Kidney epithelial cell (primary cell): ENCODE data around the gene PCDHGB7. TPM values are rescaled to one million over a fixed set of nuclear protein-coding genes. Genes with fewer than 3 reads are reported as not detected.

Experiments used
- DNase-seq: peaks from one replicate; pipeline ENCODE4 v3.0.0-alpha.2; 2010; ENCODE audit warnings: low read depth
- H3K27me3 ChIP-seq: 2 replicates; pipeline ENCODE4 v1.6.0; 2011; ENCODE audit warnings: low read length; ENCODE audit not compliant: control insufficient read depth, insufficient read depth
- H3K36me3 ChIP-seq: 2 replicates; pipeline ENCODE4 v1.5.1; 2011; ENCODE audit warnings: low read length; ENCODE audit not compliant: control insufficient read depth, insufficient read depth
- H3K4me3 ChIP-seq: 2 replicates; pipeline ENCODE4 v1.5.1; 2011; ENCODE audit warnings: low read depth, mild to moderate bottlenecking, control low read depth, low read length
- total RNA-seq: library from RNA; depleted of rRNA; stranded (reverse); fragments of >200 nt; gene quantifications from 2 replicates; pipeline ENCODE4 v1.2.3, GENCODE V29; 2015
- TF ChIP-seq, protein P1 (sequence below): IDR thresholded peaks from 2 replicates; pipeline ENCODE4 v1.5.1; 2011; ENCODE audit warnings: mild to moderate bottlenecking, moderate library complexity, low read length, control low read depth, inconsistent platforms; ENCODE audit not compliant: insufficient read depth, poor library complexity, severe bottlenecking

PCDHGB7 gene
- total RNA-seq, 1 donor from 2014 or later: 14.1 TPM

DNA sequence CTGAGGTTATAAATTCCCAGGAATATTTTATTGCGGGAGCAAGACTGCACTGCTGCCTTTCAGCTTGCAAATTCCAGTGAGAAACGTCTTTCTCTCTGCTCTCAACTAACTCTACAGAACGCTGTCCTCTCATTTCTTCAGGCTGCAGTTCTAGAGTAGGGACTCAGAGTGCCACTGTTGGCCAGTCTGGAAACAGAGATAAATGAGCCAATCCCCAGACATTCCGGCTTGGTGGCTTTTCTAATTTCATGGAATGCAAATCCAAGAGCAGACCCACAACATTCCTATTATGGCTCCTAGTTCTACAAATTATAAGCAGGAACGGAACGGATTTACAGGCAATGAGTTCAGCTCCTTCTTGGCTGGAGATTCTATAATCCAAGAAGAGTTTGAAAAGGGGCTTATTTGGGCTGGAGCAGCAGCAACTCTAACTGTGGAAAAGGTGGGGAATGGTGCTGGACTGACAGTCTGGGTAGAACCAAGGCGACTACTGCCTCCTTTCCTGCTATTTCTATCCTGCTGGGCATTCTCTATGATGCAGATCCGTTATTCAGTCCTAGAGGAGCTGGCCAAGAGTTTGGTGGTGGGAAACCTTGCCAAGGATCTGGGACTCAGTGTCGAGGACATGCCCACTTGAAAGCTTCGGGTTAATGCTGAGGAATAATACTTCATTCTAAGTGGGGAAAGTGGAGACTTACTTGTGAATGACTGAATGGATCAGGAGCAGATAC lies 22.1 kb downstream of the PCDHGB7 start:
- no peaks in the 10 kb centered on the region for H3K36me3 ChIP-seq
- TF ChIP-seq, protein P1, sequence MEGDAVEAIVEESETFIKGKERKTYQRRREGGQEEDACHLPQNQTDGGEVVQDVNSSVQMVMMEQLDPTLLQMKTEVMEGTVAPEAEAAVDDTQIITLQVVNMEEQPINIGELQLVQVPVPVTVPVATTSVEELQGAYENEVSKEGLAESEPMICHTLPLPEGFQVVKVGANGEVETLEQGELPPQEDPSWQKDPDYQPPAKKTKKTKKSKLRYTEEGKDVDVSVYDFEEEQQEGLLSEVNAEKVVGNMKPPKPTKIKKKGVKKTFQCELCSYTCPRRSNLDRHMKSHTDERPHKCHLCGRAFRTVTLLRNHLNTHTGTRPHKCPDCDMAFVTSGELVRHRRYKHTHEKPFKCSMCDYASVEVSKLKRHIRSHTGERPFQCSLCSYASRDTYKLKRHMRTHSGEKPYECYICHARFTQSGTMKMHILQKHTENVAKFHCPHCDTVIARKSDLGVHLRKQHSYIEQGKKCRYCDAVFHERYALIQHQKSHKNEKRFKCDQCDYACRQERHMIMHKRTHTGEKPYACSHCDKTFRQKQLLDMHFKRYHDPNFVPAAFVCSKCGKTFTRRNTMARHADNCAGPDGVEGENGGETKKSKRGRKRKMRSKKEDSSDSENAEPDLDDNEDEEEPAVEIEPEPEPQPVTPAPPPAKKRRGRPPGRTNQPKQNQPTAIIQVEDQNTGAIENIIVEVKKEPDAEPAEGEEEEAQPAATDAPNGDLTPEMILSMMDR: no peak
- no peak overlapping the region for H3K4me3 ChIP-seq
- no peaks in the 10 kb centered on the region for H3K27me3 ChIP-seq
- DNase-seq: no peak

DNA sequence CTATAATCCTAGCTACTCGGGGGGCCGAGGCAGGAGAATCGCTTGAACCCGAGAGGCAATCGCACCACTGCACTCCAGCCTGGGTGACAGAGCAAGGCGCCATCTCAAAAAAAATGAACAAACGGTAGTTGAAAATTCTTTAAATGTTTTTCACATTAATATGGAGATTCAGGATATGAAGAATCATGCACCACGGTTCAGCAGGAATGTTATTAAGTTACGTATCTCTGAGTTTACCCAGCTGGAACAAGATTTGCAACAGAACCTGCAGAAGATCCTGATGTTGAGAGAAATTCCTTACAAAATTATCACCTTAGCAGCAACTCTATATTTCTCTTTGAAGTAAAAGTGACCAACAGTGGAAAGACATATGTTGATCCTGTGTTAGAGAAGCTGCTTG lies 22.9 kb downstream of the PCDHGB7 start:
- no peak overlapping the region for H3K4me3 ChIP-seq

DNA sequence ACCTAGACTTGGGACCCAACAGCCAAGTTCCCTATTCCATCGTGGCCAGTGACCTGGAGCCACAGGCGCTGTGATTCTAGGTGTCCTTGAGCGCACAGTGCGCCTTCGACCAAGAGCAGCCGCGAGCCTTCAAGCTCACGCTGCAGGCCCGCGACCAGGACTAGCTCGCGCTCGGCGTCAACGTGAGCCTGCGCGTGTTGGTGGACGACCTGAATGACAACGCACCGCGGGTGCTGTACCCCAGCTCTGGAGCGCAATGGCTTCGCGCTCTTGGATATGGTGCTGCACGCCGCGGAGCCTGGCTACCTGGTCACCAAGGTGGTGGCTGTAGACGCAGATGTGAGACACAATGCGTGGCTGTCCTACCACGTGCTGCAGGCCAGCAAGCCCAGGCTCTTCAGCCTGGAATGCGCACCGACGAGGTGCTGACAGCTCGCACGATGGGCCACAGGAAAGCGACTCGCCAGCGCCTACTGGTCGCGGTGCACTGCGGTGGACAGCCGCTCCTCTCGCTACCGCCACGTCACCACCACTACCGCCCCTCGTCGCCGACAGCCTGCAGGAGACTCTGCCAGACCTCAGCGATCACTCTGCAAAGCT lies 24.2 kb downstream of the PCDHGB7 start:
- no peak overlapping the region for H3K4me3 ChIP-seq
- H3K27me3 ChIP-seq: no peaks in the 10 kb centered on the region
- TF ChIP-seq, protein P1: no peak
- DNase-seq: no peak
- H3K36me3 ChIP-seq: no peaks in the 10 kb centered on the region

More for the DNA sequence above, 22.9 kb downstream of the PCDHGB7 start:
- no peak for DNase-seq
- H3K27me3 ChIP-seq: no peaks in the 10 kb centered on the region
- H3K36me3 ChIP-seq: no peaks in the 10 kb centered on the region
- TF ChIP-seq, protein P1: no peak

DNA sequence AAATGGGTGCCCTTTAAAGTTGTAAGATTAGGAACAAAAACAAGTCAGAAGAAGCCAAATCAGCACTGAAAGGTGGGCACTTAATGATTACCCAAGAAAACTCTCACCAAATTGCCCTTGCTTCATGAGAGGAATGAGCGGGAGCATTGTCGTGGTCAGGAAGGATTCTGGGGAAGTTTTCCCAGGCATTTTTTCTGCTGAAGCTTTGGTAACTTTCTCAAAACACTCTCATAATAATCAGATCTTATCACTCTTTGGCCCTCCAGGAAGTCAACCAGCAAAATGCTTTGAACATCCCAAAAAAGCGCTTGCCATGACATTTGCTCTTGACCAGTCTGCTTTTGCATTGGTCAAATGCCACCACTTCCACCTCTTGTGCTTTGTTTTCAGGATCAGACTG lies 47.9 kb downstream of the PCDHGB7 start:
- no peak overlapping the region for H3K4me3 ChIP-seq
- H3K27me3 ChIP-seq: no peaks in the 10 kb centered on the region
- TF ChIP-seq, protein P1: no peak
- no peak for DNase-seq
- no peaks in the 10 kb centered on the region for H3K36me3 ChIP-seq

Other genes starting within 250 kb of the PCDHGB7 start
- 0.96 and 1.5 TPM in 2 replicates for gene PCDHB7, start 245.0 kb upstream of the PCDHGB7 start, total RNA-seq
- gene PCDHB8, start 239.9 kb upstream of the PCDHGB7 start, total RNA-seq: 0.34 and 0.84 TPM in 2 replicates
- 0.92 and 1.4 TPM in 2 replicates for gene PCDHB16, start 235.3 kb upstream of the PCDHGB7 start, total RNA-seq
- gene PCDHB9, start 230.5 kb upstream of the PCDHGB7 start, total RNA-seq: 0.71 and 0.82 TPM in 2 replicates
- 1.6 and 3.4 TPM in 2 replicates for gene PCDHB10, start 225.3 kb upstream of the PCDHGB7 start, total RNA-seq
- 1.8 and 3.1 TPM in 2 replicates for gene PCDHB11, start 218.1 kb upstream of the PCDHGB7 start, total RNA-seq
- gene PCDHB12, start 209.0 kb upstream of the PCDHGB7 start, total RNA-seq: 1.2 and 1.6 TPM in 2 replicates
- 1.9 and 3.1 TPM in 2 replicates for gene PCDHB13, start 203.8 kb upstream of the PCDHGB7 start, total RNA-seq
- gene PCDHB14, start 194.3 kb upstream of the PCDHGB7 start, total RNA-seq: 1.5 and 2.9 TPM in 2 replicates
- 2.3 and 3.0 TPM in 2 replicates for gene PCDHB15, start 172.3 kb upstream of the PCDHGB7 start, total RNA-seq
- not detected in 2 replicates for gene SLC25A2, start 113.6 kb upstream of the PCDHGB7 start, total RNA-seq
- 72.6 and 78.0 TPM in 2 replicates for gene TAF7, start 96.9 kb upstream of the PCDHGB7 start, total RNA-seq
- gene PCDHGA1, start 87.2 kb upstream of the PCDHGB7 start, total RNA-seq: 0.67 and 0.68 TPM in 2 replicates
- gene PCDHGA2, start 78.9 kb upstream of the PCDHGB7 start, total RNA-seq: 2.8 and 2.9 TPM in 2 replicates
- 2.4 and 2.6 TPM in 2 replicates for gene PCDHGA3, start 73.8 kb upstream of the PCDHGB7 start, total RNA-seq
- 1.6 and 1.7 TPM in 2 replicates for gene PCDHGB1, start 67.6 kb upstream of the PCDHGB7 start, total RNA-seq
- 3.5 and 3.6 TPM in 2 replicates for gene PCDHGA4, start 62.7 kb upstream of the PCDHGB7 start, total RNA-seq
- gene PCDHGB2, start 57.7 kb upstream of the PCDHGB7 start, total RNA-seq: 1.2 and 1.9 TPM in 2 replicates
- 0.58 and 1.5 TPM in 2 replicates for gene PCDHGA5, start 53.5 kb upstream of the PCDHGB7 start, total RNA-seq
- gene PCDHGB3, start 47.4 kb upstream of the PCDHGB7 start, total RNA-seq: 1.3 and 3.6 TPM in 2 replicates
- 1.7 and 3.1 TPM in 2 replicates for gene PCDHGA6, start 43.8 kb upstream of the PCDHGB7 start, total RNA-seq
- gene PCDHGA7, start 34.9 kb upstream of the PCDHGB7 start, total RNA-seq: 2.2 and 3.1 TPM in 2 replicates
- gene PCDHGB4, start 30.0 kb upstream of the PCDHGB7 start, total RNA-seq: 6.4 and 9.2 TPM in 2 replicates
- gene PCDHGA8, start 25.0 kb upstream of the PCDHGB7 start, total RNA-seq: 0.96 and 1.0 TPM in 2 replicates
- gene PCDHGB5, start 19.7 kb upstream of the PCDHGB7 start, total RNA-seq: 18.6 and 19.3 TPM in 2 replicates
- 3.6 and 5.2 TPM in 2 replicates for gene PCDHGA9, start 14.9 kb upstream of the PCDHGB7 start, total RNA-seq
- gene PCDHGB6, start 9.7 kb upstream of the PCDHGB7 start, total RNA-seq: 3.4 and 3.6 TPM in 2 replicates
- gene PCDHGA10, start 4.7 kb upstream of the PCDHGB7 start, total RNA-seq: 5.5 and 6.0 TPM in 2 replicates
- 6.7 and 7.4 TPM in 2 replicates for gene PCDHGA11, start 3.4 kb downstream of the PCDHGB7 start, total RNA-seq
- 2.1 and 3.6 TPM in 2 replicates for gene PCDHGA12, start 12.8 kb downstream of the PCDHGB7 start, total RNA-seq
- gene PCDHGC3, start 58.3 kb downstream of the PCDHGB7 start, total RNA-seq: 41.9 and 47.3 TPM in 2 replicates
- gene PCDHGC4, start 67.4 kb downstream of the PCDHGB7 start, total RNA-seq: 0.62 and 1.1 TPM in 2 replicates
- gene PCDHGC5, start 71.4 kb downstream of the PCDHGB7 start, total RNA-seq: 0.54 and 0.89 TPM in 2 replicates
- 99.7 and 103 TPM in 2 replicates for gene DIAPH1, start 201.3 kb downstream of the PCDHGB7 start, total RNA-seq
- 39.7 and 54.2 TPM in 2 replicates for gene HDAC3, start 219.2 kb downstream of the PCDHGB7 start, total RNA-seq
- 7.8 and 12.6 TPM in 2 replicates for gene RELL2, start 219.3 kb downstream of the PCDHGB7 start, total RNA-seq
- gene FCHSD1, start 233.7 kb downstream of the PCDHGB7 start, total RNA-seq: 18.1 and 38.5 TPM in 2 replicates